HG02884 (cell line): ENCODE results near the gene PEX11B.

Experiments
- ATAC-seq: cut with Tn5 transposase; IDR thresholded peaks from one replicate; pipeline ENCODE4 v1.9.1; 2021; ENCODE audit warnings: mild to moderate bottlenecking, moderate library complexity; ENCODE audit not compliant: unreplicated experiment

The PEX11B gene

DNA sequence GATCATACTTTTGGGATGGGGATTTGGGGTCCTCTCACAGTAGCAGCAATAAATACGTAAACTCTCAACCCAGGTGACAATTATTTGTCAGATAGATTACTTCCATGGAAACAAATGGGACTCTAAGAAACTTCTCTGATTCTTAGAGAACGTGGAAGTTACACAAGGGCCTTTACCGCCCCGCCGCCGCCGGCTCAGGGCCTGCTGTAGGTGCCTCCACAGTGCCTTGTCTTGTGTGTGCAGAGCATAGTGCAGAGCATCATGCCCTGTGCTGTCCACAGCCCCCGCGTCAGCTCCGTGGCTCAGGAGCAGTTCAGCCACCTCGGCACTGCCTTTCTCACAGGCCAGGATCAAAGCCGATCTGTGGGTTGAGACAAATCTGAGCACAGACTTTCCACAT is 43.9 kb downstream of the PEX11B start:
- no peak for ATAC-seq

DNA sequence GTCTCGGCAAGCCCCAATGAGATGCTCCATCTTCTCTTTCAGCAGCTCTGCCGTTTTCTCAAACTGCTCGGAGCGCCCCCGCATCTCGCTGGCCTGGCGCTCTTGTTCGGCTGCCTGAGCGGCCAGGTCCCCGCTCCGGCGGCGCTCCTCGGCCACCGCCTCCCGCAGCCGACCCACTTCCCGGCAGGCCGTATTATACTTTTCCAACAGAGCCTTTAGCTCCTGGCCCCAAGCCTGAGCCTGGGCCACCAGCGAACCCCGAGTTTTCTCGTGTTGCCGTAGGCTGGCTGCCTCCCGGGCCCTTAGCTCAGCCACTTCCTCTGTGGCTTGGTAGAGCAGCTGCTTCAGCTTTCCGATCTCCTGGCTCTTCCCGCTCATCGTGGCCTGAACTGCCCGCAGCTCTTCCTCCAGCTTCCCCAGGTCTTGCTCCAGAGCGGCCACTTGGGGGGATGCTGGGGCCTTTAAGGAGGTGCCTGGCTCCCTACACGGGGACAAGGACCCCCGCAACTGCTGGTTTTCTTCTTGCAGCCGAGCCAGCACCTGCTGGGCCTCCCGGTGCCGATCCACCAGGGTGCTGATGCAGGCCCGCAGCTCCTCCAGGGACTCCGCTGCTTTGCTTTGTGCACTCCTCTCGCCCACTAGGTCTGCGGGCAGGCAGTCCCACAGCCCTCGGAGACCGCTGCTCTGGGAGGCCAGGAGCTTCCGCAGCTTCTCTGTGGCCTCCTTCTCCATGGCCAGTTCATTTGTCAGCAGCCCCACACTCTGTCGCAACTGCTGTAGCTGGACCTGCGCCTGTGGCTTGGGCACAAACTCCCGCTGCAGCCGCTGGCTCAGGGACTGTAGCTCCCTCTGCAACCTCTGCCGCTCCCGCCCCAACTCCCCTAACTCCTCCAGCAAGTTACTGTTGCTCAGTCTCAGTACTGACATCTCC is 46.3 kb downstream of the PEX11B start:
- no peak for ATAC-seq

DNA sequence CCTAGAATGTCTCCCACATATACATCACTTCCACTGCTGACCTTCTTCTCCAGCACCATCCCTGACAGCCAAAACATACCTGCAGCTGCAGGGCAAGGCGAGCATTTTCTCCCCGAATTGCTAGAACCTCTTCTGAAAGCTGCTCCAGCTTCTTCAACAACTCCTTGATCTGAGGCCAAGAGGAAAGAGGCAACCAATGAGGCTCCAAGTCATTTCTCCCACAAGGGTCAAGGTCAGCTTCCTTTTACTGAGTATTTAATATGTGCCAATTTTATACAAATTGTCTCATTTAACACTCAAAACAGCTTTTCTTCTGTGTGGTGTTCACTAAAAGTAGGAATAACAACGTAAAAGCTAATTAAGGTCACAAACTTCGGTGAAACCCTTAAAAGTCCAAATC is 50.3 kb downstream of the PEX11B start:
- ATAC-seq, result no peak

DNA sequence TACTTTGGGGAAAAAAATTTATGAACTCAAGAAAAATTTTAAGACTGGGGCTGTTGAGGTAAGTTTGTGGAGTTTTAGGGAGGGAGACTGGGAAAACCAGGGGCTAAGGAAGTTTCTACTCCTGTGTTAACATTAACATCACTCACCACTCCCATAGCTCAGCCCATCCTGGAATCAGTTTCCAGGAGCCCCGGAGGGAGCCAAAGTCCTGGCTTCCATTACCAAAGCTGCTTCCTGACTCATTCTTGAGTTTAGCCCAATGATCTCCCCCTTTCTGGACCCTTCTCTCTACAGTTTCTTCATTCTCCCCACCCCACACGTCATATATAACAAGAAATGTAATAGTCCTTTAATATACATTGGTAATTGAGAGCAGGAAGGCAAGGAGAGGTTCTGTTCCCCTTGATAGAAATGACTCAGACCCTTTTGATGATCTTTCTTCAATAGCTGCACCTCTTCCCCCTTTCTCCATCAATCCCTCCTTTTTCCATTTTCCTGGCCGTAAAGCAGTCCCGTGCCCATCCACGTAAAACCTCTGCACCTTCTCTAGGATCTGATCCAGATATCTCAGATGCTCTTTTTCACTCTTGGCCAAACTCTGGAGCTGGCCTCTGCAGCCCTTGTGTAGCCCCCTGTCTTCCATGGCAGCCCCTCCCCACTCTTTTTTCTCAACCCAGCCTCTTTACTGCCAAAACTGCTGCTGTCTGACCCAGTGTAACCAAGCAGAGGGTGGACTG is 55.1 kb downstream of the PEX11B start:
- ATAC-seq, result no peak
